Skeletal muscle satellite cell (primary cell): ENCODE results near the gene IZUMO4. TPM values are rescaled to one million over a fixed set of nuclear protein-coding genes. Genes with fewer than 3 reads are reported as not detected.

Experiments used
- H3K27me3 ChIP-seq: 2 replicates; pipeline ENCODE4 v1.7.0; 2013; ENCODE audit warnings: low read length; ENCODE audit not compliant: control insufficient read depth, insufficient read depth
- H3K36me3 ChIP-seq: 2 replicates; pipeline ENCODE4 v1.7.0; 2013; ENCODE audit warnings: mild to moderate bottlenecking, control low read depth, low read length; ENCODE audit not compliant: insufficient read depth
- H3K4me1 ChIP-seq: 2 replicates; pipeline ENCODE4 v1.7.0; 2013; ENCODE audit warnings: low read length; ENCODE audit not compliant: control insufficient read depth, insufficient read depth
- H3K4me2 ChIP-seq: 2 replicates; pipeline ENCODE4 v1.7.0; 2013; ENCODE audit warnings: mild to moderate bottlenecking, low read length
- H3K4me3 ChIP-seq: 2 replicates; pipeline ENCODE4 v1.7.0; 2013; ENCODE audit warnings: low read length
- H3K9ac ChIP-seq: 2 replicates; pipeline ENCODE4 v1.7.0; 2013; ENCODE audit warnings: mild to moderate bottlenecking, low read depth, low read length, moderate library complexity
- H3K9me3 ChIP-seq: replicated peaks from 2 replicates; pipeline ENCODE4 v1.7.0; 2013; ENCODE audit warnings: mild to moderate bottlenecking, control low read depth, low read length
- total RNA-seq: library from RNA; depleted of rRNA; stranded (reverse); fragments of >200 nt; gene quantifications from 2 replicates; pipeline ENCODE4 v1.2.3, GENCODE V29; 2012; rRNA removed

The IZUMO4 gene
- 2.3 and 3.3 TPM in 2 replicates for total RNA-seq

- peaks cover 33% of the 10 kb centered on the region for H3K36me3 ChIP-seq
- H3K4me2 ChIP-seq = peak within 1 kb of the TSS; percentile 96
- peak within 1 kb of the TSS; percentile 89 for H3K4me3 ChIP-seq
- H3K9ac ChIP-seq = peak within 1 kb of the TSS; percentile 88
- peaks cover 18% of the 10 kb centered on the region for H3K4me1 ChIP-seq
- H3K9me3 ChIP-seq = no peaks in the 10 kb centered on the region
- no peaks in the 10 kb centered on the region for H3K27me3 ChIP-seq
Measured at GRCh38 chr19:2096480-2097202, at the start of gene IZUMO4. TSS of gene IZUMO4 (plus strand) at chr19:2096915. CDS start at chr19:2096946, 31 bp downstream.

GRCh38 chr19:2047076-2047448 is 49.7 kb upstream of the IZUMO4 start:
- H3K9ac ChIP-seq = no peak overlapping the region
- no peaks in the 10 kb centered on the region for H3K27me3 ChIP-seq
- H3K4me1 ChIP-seq = peaks cover 50% of the 10 kb centered on the region
- no peak overlapping the region for H3K4me3 ChIP-seq
- H3K9me3 ChIP-seq = no peaks in the 10 kb centered on the region
- peaks cover 46% of the 10 kb centered on the region for H3K36me3 ChIP-seq
- peak overlapping the region; percentile 100 for H3K4me2 ChIP-seq

- Histone ChIP-seq H3K4me2 (peak overlapping the region; percentile 100), H3K27me3 (no peaks in the 10 kb centered on the region), H3K9ac (no peak overlapping the region), H3K36me3 (peaks cover 41% of the 10 kb centered on the region), H3K9me3 (no peaks in the 10 kb centered on the region), H3K4me1 (peaks cover 46% of the 10 kb centered on the region), H3K4me3 (no peak overlapping the region)
Measured at GRCh38 chr19:2047449-2048103, 49.1 kb upstream of the IZUMO4 start.

GRCh38 chr19:2048104-2048958 is 48.4 kb upstream of the IZUMO4 start:
- H3K9ac ChIP-seq = peak overlapping the region; percentile 87
- H3K4me1 ChIP-seq = peaks cover 38% of the 10 kb centered on the region
- H3K9me3 ChIP-seq = no peaks in the 10 kb centered on the region
- peak overlapping the region; percentile 100 for H3K4me2 ChIP-seq
- peak overlapping the region; percentile 97 for H3K4me3 ChIP-seq
- H3K27me3 ChIP-seq = no peaks in the 10 kb centered on the region
- peaks cover 34% of the 10 kb centered on the region for H3K36me3 ChIP-seq

- Histone ChIP-seq H3K4me2 (peak overlapping the region; percentile 100), H3K9ac (peak overlapping the region; percentile 87), H3K4me3 (peak overlapping the region; percentile 97), H3K4me1 (peaks cover 37% of the 10 kb centered on the region), H3K9me3 (no peaks in the 10 kb centered on the region), H3K27me3 (no peaks in the 10 kb centered on the region), H3K36me3 (peaks cover 30% of the 10 kb centered on the region)
Measured at GRCh38 chr19:2048959-2049740, 47.6 kb upstream of the IZUMO4 start.

GRCh38 chr19:2049741-2050348 is 46.9 kb upstream of the IZUMO4 start:
- Histone ChIP-seq H3K4me1 (peaks cover 37% of the 10 kb centered on the region), H3K9ac (peak overlapping the region; percentile 87)

GRCh38 chr19:2050349-2050990 is 46.2 kb upstream of the IZUMO4 start:
- Histone ChIP-seq H3K36me3 (peaks cover 17% of the 10 kb centered on the region), H3K9me3 (no peaks in the 10 kb centered on the region), H3K4me2 (peak overlapping the region; percentile 100), H3K4me3 (peak overlapping the region; percentile 97), H3K4me1 (peaks cover 39% of the 10 kb centered on the region), H3K9ac (peak overlapping the region; percentile 87), H3K27me3 (no peaks in the 10 kb centered on the region)

More at GRCh38 chr19:2049741-2050348, 46.9 kb upstream of the IZUMO4 start:
- Histone ChIP-seq H3K9me3 (no peaks in the 10 kb centered on the region), H3K36me3 (peaks cover 23% of the 10 kb centered on the region), H3K4me3 (peak overlapping the region; percentile 97), H3K4me2 (peak overlapping the region; percentile 100), H3K27me3 (no peaks in the 10 kb centered on the region)

GRCh38 chr19:2050991-2051772 is 45.5 kb upstream of the IZUMO4 start, which contains the start of gene MKNK2:
TSS of gene MKNK2 (minus strand) at chr19:2051244. CDS start at chr19:2050851, 393 bp downstream.
- peaks cover 11% of the 10 kb centered on the region for H3K36me3 ChIP-seq
- peak within 1 kb of the TSS; percentile 100 for H3K4me2 ChIP-seq
- peak within 1 kb of the TSS; percentile 87 for H3K9ac ChIP-seq
- H3K4me3 ChIP-seq = peak within 1 kb of the TSS; percentile 97
- no peaks in the 10 kb centered on the region for H3K27me3 ChIP-seq
- H3K4me1 ChIP-seq = peaks cover 46% of the 10 kb centered on the region
- no peaks in the 10 kb centered on the region for H3K9me3 ChIP-seq

GRCh38 chr19:2051773-2052704 is 44.7 kb upstream of the IZUMO4 start:
- Histone ChIP-seq H3K4me1 (peaks cover 49% of the 10 kb centered on the region), H3K9ac (peak overlapping the region; percentile 87), H3K27me3 (no peaks in the 10 kb centered on the region), H3K9me3 (no peaks in the 10 kb centered on the region), H3K36me3 (peaks cover 5% of the 10 kb centered on the region), H3K4me3 (peak overlapping the region; percentile 67), H3K4me2 (peak overlapping the region; percentile 91)
